ENCODE measurements around the gene KRTAP19-4.
"Not testable (repeated sequence)": the region's sequence is repeated elsewhere in the genome, so short reads cannot be mapped to it uniquely, and the experiment has no call there.

KRTAP19-4 gene, protein sequence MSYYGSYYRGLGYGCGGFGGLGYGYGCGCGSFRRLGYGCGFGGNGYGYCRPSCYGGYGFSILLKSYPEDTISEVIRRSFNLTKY

GRCh38 chr21:30497065-30497464 is at the start of gene KRTAP19-4:
KRTAP19-4 (minus strand) TSS chr21:30497165; CDS start chr21:30497110, 55 bp downstream.
- DNase-seq = no peak

DNA sequence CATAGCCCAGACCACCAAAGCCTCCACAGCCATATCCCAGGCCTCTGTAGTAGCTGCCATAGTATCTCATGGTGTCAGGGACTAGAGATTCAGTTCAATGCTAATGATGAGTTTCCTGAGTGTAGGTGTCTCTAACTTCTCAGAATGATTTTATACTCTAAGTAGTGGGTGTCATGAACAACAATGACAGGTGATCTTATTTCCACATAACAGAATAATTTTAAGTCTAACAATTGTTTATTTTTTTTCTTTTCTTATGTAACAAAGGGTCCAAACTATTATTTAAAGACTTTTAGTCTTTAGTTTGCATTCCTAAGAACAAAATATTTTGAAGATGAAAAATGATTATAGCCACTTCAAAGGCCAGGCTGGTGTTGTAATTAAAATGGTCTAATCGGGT is 44.8 kb upstream of the KRTAP19-4 start, which contains the start of gene KRTAP19-6:
TSS of gene KRTAP19-6 (minus strand) at position 101 of the 400 bp plus-strand sequence. CDS start at position 70, 31 bp downstream.
- DNase-seq = no peak

GRCh38 chr21:30518876-30519275 is 21.9 kb upstream of the KRTAP19-4 start:
- DNase-seq = no peak

DNA sequence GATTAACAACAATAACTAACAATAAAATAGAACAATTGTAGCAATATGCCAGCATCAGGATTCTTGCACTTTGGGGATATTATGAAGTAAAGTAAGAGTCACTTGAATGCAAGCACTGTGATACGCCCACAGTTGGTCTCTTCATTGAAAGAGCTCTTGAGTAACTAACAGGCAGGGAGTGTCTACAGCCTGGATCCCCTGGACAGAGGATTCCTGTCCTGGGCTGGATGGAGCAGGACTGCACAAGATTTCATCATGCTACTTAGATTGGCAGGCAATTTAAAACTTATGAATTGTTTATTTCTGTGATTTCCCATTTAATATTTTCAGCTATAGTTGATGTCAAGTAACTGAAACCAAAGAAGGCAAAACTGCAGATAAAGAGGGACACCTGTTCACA is 18.7 kb upstream of the KRTAP19-4 start:
- DNase-seq = no peak

DNA sequence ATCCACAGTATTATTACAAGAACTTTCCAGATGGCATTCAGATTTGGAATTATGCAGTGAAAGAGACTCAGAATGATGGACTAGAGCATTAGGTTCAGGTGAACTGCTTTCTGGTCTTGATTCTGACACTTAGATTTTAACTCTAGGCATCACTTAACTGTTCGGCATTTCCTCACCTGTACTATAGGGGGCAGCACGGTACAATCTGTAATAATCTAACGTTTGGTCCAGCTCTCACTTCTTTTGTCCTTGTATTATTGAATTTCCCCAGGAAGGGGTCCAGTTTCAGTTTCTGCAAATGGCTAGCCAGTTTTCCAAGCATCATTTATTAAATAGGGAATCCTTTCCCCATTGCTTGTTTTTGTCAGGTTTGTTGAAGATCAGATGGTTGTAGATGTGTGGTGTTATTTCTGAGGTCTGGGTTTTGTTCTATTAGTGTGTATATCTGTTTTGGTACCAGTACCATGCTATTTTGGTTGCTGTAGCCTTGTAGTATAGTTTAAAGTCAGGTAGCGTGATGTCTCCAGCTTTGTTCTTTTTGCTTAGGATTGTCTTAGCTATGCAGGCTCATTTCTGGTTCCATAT is 8.7 kb upstream of the KRTAP19-4 start:
- DNase-seq = not testable (repeated sequence)

- DNase-seq = no peak
These were observed 5.1 kb upstream of the KRTAP19-4 start, which contains the start of gene KRTAP19-5 for GRCh38 chr21:30502041-30502440. KRTAP19-5 (minus strand) TSS chr21:30502141; CDS start chr21:30502090, 51 bp downstream.

- no peak for DNase-seq
These were observed 5.0 kb downstream of the KRTAP19-4 start, which contains the start of gene KRTAP19-3 for GRCh38 chr21:30491963-30492428. KRTAP19-3 (minus strand) TSS chr21:30492013; CDS start chr21:30491957, 56 bp downstream.

- no peak for DNase-seq
These were observed 9.6 kb downstream of the KRTAP19-4 start, which contains the start of gene KRTAP19-2 for GRCh38 chr21:30487336-30487735. KRTAP19-2 (minus strand) TSS chr21:30487436; CDS start chr21:30487348, 88 bp downstream.

- DNase-seq = no peak
These were observed 10.8 kb downstream of the KRTAP19-4 start for GRCh38 chr21:30486180-30486579.

- DNase-seq = no peak
These were observed 14.8 kb downstream of the KRTAP19-4 start for GRCh38 chr21:30482130-30482529.

GRCh38 chr21:30480145-30480544 is 16.8 kb downstream of the KRTAP19-4 start, which contains the start of gene KRTAP19-1:
KRTAP19-1 (minus strand) TSS chr21:30480367; CDS start chr21:30480317, 50 bp downstream.
- DNase-seq = no peak

- no peak for DNase-seq
These were observed 17.7 kb downstream of the KRTAP19-4 start for GRCh38 chr21:30479259-30479658.

- no peak for DNase-seq
These were observed 19.0 kb downstream of the KRTAP19-4 start for GRCh38 chr21:30478004-30478403.

GRCh38 chr21:30468900-30469714 is 27.9 kb downstream of the KRTAP19-4 start:
- no peak for DNase-seq

DNA sequence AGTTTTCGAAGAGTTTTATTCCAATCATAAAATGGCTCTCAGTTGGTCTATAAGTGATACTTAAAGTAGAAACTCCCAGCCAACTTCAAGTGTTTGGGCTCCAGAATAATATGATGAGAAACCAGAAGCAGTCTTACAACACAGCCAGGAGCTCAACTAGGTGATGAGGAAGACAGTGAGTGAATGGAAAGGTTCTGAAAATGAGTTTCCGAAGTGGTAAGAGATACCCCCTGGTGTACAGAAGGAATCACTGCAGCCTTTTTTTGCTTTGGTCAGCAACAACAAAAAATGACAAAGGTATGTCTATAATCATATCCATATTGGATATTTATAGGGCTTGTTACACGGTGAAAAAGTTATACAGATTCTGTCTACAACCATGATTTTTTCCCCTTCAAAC is 33.3 kb downstream of the KRTAP19-4 start:
- no peak for DNase-seq

- DNase-seq = no peak
These were observed 48.5 kb downstream of the KRTAP19-4 start for GRCh38 chr21:30448514-30448913.

- no peak for DNase-seq
These were observed 49.9 kb downstream of the KRTAP19-4 start for GRCh38 chr21:30447056-30447455.

Data from cerebellar nuclear complex (tissue), 1 donor.